Heart left ventricle (tissue), 16 donors: ENCODE results near the gene MME. TPM values are rescaled to one million over a fixed set of nuclear protein-coding genes. Genes with fewer than 3 reads are reported as not detected.

Experiments used
- ATAC-seq, 4 donors: fragments of 200-7000 bp; cut with Tn5 transposase; one replicate each; pipeline ENCODE4 v1.9.1; 2020 to 2022; ENCODE audit warnings: moderate library complexity in 4 of 4, mild to moderate bottlenecking in 3 of 4, moderate number of reproducible peaks in 1 of 4
- DNase-seq, 5 donors: peaks; one replicate each; pipeline ENCODE4 v3.0.0-alpha.2; 2020
- H3K27ac ChIP-seq, 12 donors: fragments of 200-600 bp; sonication (generic) in 4 of 12; one replicate each; pipeline versions ENCODE4 v1.5.0 to v1.8.0; 2016 to 2022; ENCODE audit warnings: mild to moderate bottlenecking in 2 of 12
- H3K27me3 ChIP-seq, 9 donors: fragments of 200-600 bp; sonication (generic) in 2 of 9; one replicate each; pipeline versions ENCODE4 v1.5.1 to v1.8.0; 2016 to 2022; ENCODE audit warnings: mild to moderate bottlenecking in 3 of 9
- H3K36me3 ChIP-seq, 9 donors: fragments of 200-600 bp; sonication (generic) in 2 of 9; one replicate each; pipeline versions ENCODE4 v1.5.0 to v1.8.0; 2018 to 2022; ENCODE audit warnings: mild to moderate bottlenecking in 2 of 9
- H3K4me1 ChIP-seq, 12 donors: fragments of 200-600 bp; sonication (generic) in 4 of 12; one replicate each; pipeline versions ENCODE4 v1.5.0 to v1.8.0; 2016 to 2022; ENCODE audit warnings: mild to moderate bottlenecking in 3 of 12
- H3K4me3 ChIP-seq, 12 donors: fragments of 200-600 bp; sonication (generic) in 4 of 12; one replicate each; pipeline versions ENCODE4 v1.5.0 to v1.8.0; 2017 to 2022; ENCODE audit warnings: mild to moderate bottlenecking in 9 of 12, moderate library complexity in 4 of 12
- H3K9me3 ChIP-seq, 12 donors: fragments of 200-600 bp; sonication (generic) in 4 of 12; one replicate each; pipeline versions ENCODE4 v1.5.0 to v1.8.0; 2016 to 2022; ENCODE audit warnings: mild to moderate bottlenecking in 1 of 12
- CTCF ChIP-seq, 12 donors: fragments of 200-600 bp; sonication (generic) in 4 of 12; IDR thresholded peaks; one replicate each; pipeline versions ENCODE4 v1.5.0 to v1.8.0; 2018 to 2022; ENCODE audit warnings: antibody characterized with exemption in 12 of 12, mild to moderate bottlenecking in 5 of 12
- POLR2A ChIP-seq, 2 donors: fragments of 450-650 bp; IDR thresholded peaks; one replicate each; pipeline ENCODE4 v1.6.1; 2017; ENCODE audit warnings: antibody characterized with exemption in 2 of 2, mild to moderate bottlenecking in 2 of 2, moderate library complexity in 2 of 2
- WGBS, 4 donors: extraction: QIAGEN DNeasy Blood & Tissue Kit in 2 of 4; methylation state at CpG; one replicate each; pipeline versions ENCODE4 v1.1.5 to v1.1.7; 2013 to 2018; 5-methylcytosine and 5-hydroxymethylcytosine counted together
- intact Hi-C, 10 donors: fragments of 100-400 bp; cut with DNase I; formaldehyde crosslinking; loops; one replicate each; pipeline versions ENCODE4 v1.11.1 to v1.14.2; 2022
- polyA plus RNA-seq, 2 donors: library from polyadenylated mRNA; stranded (reverse); fragments of 200-250 nt; gene quantifications; one replicate each; pipeline ENCODE4 v1.2.3, GENCODE V29; 2013
- total RNA-seq, 9 donors: library from RNA; depleted of rRNA in 2 of 9; stranded (reverse); fragments of >200 nt in 2 of 9; fragmentation: NEBNext Ultra II Directional in 3 of 9; extraction: Animal tissue kit (Norgen Biotek cat#: 25700) in 3 of 9; gene quantifications; one replicate each; pipeline versions ENCODE4 v1.1.0 to v1.2.4, GENCODE V29; 2016 to 2023
- donor health status: ischemic (EF 13 %, LVEDD 7.1; RV severe dilation, severe dysfunction).
- donor health status: healthy with polysubstance abuse.
- donor health status: DM: no; HTN: yes; CAD: no.
- donor health status: DM: no; HTN: no; CAD: no.
- donor health status: ischemic (EF 25% LVEDD 6.9; RV normal size, moderate dysfunction).
- donor health status: ischemic (EF 25% LVEDD 5.7; RV mildly dilated, moderate dysfunction).
- donor health status: healthy.
- donor health status: DM: yes; HTN: yes; CAD: no.
- donor health status: ischemic (EF 35%, LVEDD 5.7; RV mildly dilated, moderate dysfunction).
- donor health status: nonischemic (EF 11% LVEDD 7.7; RV severe dilation, severe dysfunction).
- donor health status: DM: yes; HTN: yes; CAD: no.
- donor health status: PGD.
- donor health status: ischemic (EF 29% LVEDD 5.4; RV normal size, mild dysfunction).
- donor health status: nonischemic (EF 23%, LVEDD 6.1; RV moderate dilation, normal function).

The MME gene
- total and polyA plus RNA-seq, 11 donors: 0.84 to 18.5 (median 5.3) TPM

- Histone ChIP-seq H3K9me3 (no peaks in the 10 kb centered on the region), H3K4me1 (peaks cover 0 to 6% (median 0%) of the 10 kb centered on the region in 12 donors), H3K27me3 (no peaks in the 10 kb centered on the region), H3K36me3 (no peaks in the 10 kb centered on the region), H3K4me3 (no peak overlapping the region), H3K27ac (no peak overlapping the region)
- TF ChIP-seq POLR2A (IDR thresholded peaks at IDR 0.05) (no peak), CTCF (IDR thresholded peaks at IDR 0.05) (no peak)
- intact Hi-C loops: no loop called here
- WGBS, 4 donors: 70 to 79% (median 78%) methylated on average over 3 of the region's 3 CpGs
- ATAC-seq (no peak), DNase-seq (no peak)
Measured at GRCh38 chr3:155227141-155227540, 147.0 kb downstream of the MME start.

- ATAC-seq: no peak
- Histone ChIP-seq H3K4me3 (no peak overlapping the region), H3K27me3 (no peaks in the 10 kb centered on the region), H3K27ac (no peak overlapping the region), H3K36me3 (no peaks in the 10 kb centered on the region), H3K9me3 (no peaks in the 10 kb centered on the region), H3K4me1 (peaks cover 0 to 21% (median 12%) of the 10 kb centered on the region in 12 donors)
- DNase-seq: no peak
- 82 to 93% (median 90%) methylated on average over 1 of the region's 1 CpG for WGBS, 4 donors
- intact Hi-C loops: no loop called here
- TF ChIP-seq POLR2A (IDR thresholded peaks at IDR 0.05) (no peak), CTCF (IDR thresholded peaks at IDR 0.05) (no peak)
Measured at GRCh38 chr3:155228676-155229075, 148.6 kb downstream of the MME start.

- Histone ChIP-seq H3K27me3 (no peaks in the 10 kb centered on the region), H3K4me1 (peaks cover 0 to 25% (median 12%) of the 10 kb centered on the region in 12 donors), H3K36me3 (no peaks in the 10 kb centered on the region), H3K4me3 (no peak overlapping the region), H3K27ac (no peak overlapping the region), H3K9me3 (no peaks in the 10 kb centered on the region)
- TF ChIP-seq POLR2A (IDR thresholded peaks at IDR 0.05) (no peak), CTCF (IDR thresholded peaks at IDR 0.05) (no peak)
- ATAC-seq (no peak), DNase-seq (no peak)
- intact Hi-C loops: no loop called here
- 78 to 89% (median 85%) methylated on average over 1 of the region's 1 CpG for WGBS, 4 donors
Measured at GRCh38 chr3:155229086-155229485, 149.0 kb downstream of the MME start.

GRCh38 chr3:155230382-155230781 is 150.3 kb downstream of the MME start:
- TF ChIP-seq POLR2A (IDR thresholded peaks at IDR 0.05): no peak
- no peak for TF ChIP-seq CTCF (IDR thresholded peaks at IDR 0.05)
- H3K4me1 ChIP-seq: peaks cover 0 to 25% (median 12%) of the 10 kb centered on the region in 12 donors
- H3K4me3 ChIP-seq: no peak overlapping the region
- no peak overlapping the region for H3K27ac ChIP-seq
- H3K27me3 ChIP-seq: no peaks in the 10 kb centered on the region
- peak in 1 of 4 donors; percentile 19 for ATAC-seq
- no peak for DNase-seq
- intact Hi-C loops: no loop called here
- H3K36me3 ChIP-seq: no peaks in the 10 kb centered on the region
- H3K9me3 ChIP-seq: peaks cover 0 to under 1% (median 0%) of the 10 kb centered on the region in 12 donors
